PFSK-1 (cell line): Measurements from ENCODE around the gene CRIP1.

Experiments
- FOXP2 ChIP-seq: optimal IDR thresholded peaks from 2 replicates; pipeline ENCODE3; 2011; ENCODE audit warnings: borderline replicate concordance, control low read depth, inconsistent platforms; ENCODE audit not compliant: insufficient read depth; ENCODE audit errors: extremely low read length, extremely low read depth
- POLR2AphosphoS5 ChIP-seq: IDR thresholded peaks from 2 replicates; pipeline ENCODE4 v1.6.1; 2012; ENCODE audit warnings: low read depth, mild to moderate bottlenecking, control low read depth, low read length, moderate library complexity
- REST ChIP-seq, 2 experiments: IDR thresholded peaks; 2 replicates each; pipeline versions ENCODE4 v1.6.1 to v1.8.0; 2011 to 2012; ENCODE audit warnings: low read depth in 2 of 2, low read length in 2 of 2, control low read depth in 1 of 2, inconsistent platforms in 1 of 2, mild to moderate bottlenecking in 1 of 2, moderate library complexity in 1 of 2; ENCODE audit not compliant: insufficient read depth in 1 of 2
- SIN3A ChIP-seq: IDR thresholded peaks from 2 replicates; pipeline ENCODE4 v1.6.1; 2012; ENCODE audit warnings: mild to moderate bottlenecking, low read length, moderate library complexity, borderline replicate concordance; ENCODE audit not compliant: insufficient read depth
- TAF1 ChIP-seq: IDR thresholded peaks from 2 replicates; pipeline ENCODE4 v1.6.1; 2012; ENCODE audit warnings: low read length, control low read depth, borderline replicate concordance; ENCODE audit not compliant: insufficient read depth

The CRIP1 gene

GRCh38 chr14:105531894-105532623, 45.4 kb downstream of the CRIP1 start:
- no peak for TF ChIP-seq FOXP2

GRCh38 chr14:105532735-105533141, 46.1 kb downstream of the CRIP1 start:
- no peak for TF ChIP-seq REST (IDR thresholded peaks at IDR 0.05; ENCODE audit: insufficient read depth in 1 of 2, low read depth in 2 of 2, low read length in 2 of 2)
- no peak for TF ChIP-seq POLR2AphosphoS5
- TF ChIP-seq TAF1 = no peak
- TF ChIP-seq FOXP2 = no peak
- TF ChIP-seq SIN3A = no peak

- TF ChIP-seq TAF1 (no peak), REST (IDR thresholded peaks at IDR 0.05; ENCODE audit: insufficient read depth in 1 of 2, low read depth in 2 of 2, low read length in 2 of 2) (no peak), SIN3A (no peak), FOXP2 (no peak)
Observed at GRCh38 chr14:105533391-105533790, 46.7 kb downstream of the CRIP1 start.

- no peak for TF ChIP-seq FOXP2
- TF ChIP-seq SIN3A = no peak
- no peak for TF ChIP-seq REST (IDR thresholded peaks at IDR 0.05; ENCODE audit: insufficient read depth in 1 of 2, low read depth in 2 of 2, low read length in 2 of 2)
- no peak for TF ChIP-seq POLR2AphosphoS5
- TF ChIP-seq TAF1 = no peak
Observed at GRCh38 chr14:105533811-105534498, 47.3 kb downstream of the CRIP1 start.

GRCh38 chr14:105534586-105534985, 47.9 kb downstream of the CRIP1 start:
- TF ChIP-seq TAF1 (no peak), SIN3A (no peak), REST (IDR thresholded peaks at IDR 0.05; ENCODE audit: insufficient read depth in 1 of 2, low read depth in 2 of 2, low read length in 2 of 2) (no peak), POLR2AphosphoS5 (no peak), FOXP2 (no peak)
